Astrocyte of the spinal cord (primary cell): ENCODE data around the gene OTP.

Experiments
- DNase-seq: peaks from one replicate; pipeline ENCODE4 v3.0.0; 2011; ENCODE audit warnings: low read depth, low spot score
- H3K4me3 ChIP-seq: 2 replicates; pipeline ENCODE4 v1.5.1; 2011; ENCODE audit warnings: low read depth, mild to moderate bottlenecking, low read length, moderate library complexity
- CTCF ChIP-seq: IDR thresholded peaks from 2 replicates; pipeline ENCODE4 v1.5.1; 2012; ENCODE audit warnings: low read depth, mild to moderate bottlenecking, low read length, inconsistent platforms
- in situ Hi-C: cut with HindIII; loops from 2 replicates; pipeline ENCODE4 v1.10.0; 2017; ENCODE audit warnings: low sequenced_read_pairs

The OTP gene

DNA sequence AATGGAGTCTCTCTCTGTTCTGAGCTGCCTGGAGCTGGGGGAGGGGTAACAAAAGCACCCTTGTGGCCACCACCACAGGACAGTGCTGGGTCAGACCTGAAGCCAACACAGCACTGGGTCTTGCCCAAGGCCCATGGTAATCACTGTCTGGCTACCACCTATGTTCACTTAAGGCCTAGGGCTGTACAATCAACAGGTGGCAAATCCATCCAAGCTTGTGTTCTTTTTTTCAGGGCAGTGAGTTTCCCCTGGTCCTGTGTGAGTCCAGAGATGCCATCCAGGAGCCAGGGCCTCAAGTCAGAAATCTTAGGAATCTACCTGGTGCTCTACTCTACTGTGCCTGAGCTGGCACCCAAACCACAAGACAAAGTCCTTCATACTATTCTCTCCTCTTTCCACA lies 20.1 kb upstream of the OTP start:
- no peak overlapping the region for H3K4me3 ChIP-seq
- TF ChIP-seq CTCF = no peak
- DNase-seq = no peak
- in situ Hi-C loops = no loop called here

DNA sequence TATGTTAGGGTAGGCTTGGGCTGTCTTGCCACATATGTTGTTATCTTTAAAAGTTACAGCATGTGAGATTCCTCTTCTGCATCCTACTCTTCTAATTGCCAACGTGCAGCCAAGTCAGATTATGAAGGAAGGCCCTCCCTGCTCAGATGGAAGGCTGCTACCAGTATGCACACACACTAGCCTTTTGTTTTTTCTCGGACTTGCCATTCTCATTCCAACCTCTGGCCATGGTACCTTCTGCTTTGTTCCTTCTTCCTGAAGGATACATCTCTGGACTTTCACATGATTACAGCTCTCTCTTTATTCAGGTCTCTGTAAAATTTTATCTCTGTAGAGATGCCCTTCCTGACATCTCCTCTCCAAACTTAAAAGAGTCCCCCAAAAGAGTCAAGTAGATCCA lies 12.8 kb upstream of the OTP start:
- in situ Hi-C loops = no loop called here
- no peak overlapping the region for H3K4me3 ChIP-seq
- DNase-seq = no peak
- no peak for TF ChIP-seq CTCF

DNA sequence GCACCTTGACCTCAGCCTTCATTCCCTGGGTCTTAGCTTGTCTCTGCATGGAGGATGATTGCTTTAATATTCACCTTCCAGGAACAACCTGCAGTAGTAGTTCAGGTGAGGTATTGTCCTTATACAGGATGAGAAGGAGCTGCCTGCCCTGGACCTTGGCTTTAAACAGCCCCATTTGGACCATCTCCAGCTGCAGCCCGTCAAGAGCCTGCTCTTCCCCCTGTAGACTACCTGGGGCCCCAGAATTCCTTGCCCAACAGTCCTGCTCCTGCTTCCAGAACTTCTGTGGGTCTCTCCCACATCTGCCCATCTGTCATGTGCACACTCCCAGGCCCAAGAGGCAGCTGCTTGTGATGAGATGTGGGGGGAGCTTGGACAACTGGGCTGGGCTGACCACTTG lies 12.2 kb upstream of the OTP start:
- H3K4me3 ChIP-seq = no peak overlapping the region
- TF ChIP-seq CTCF = no peak
- in situ Hi-C loops = no loop called here
- DNase-seq = no peak

DNA sequence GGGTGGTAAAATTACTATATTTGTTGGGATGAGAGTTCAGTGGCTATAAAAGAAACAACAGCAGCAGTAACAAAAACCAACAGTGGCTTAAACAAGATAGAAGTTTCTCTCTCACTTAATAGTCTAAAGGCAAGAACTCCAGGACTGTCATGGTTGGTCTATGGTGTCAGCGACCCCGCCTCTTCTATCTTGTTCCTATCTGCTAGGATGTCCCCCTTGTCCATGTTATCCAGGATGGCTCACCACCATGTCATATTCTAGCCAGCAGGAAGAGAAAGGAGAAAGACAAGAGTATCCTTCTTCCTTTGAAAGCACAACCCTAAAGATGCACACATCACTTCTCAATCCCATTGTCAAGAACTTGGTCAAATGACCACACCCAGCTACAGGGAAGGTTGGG lies 11.3 kb upstream of the OTP start:
- DNase-seq = no peak
- in situ Hi-C loops = no loop called here
- no peak overlapping the region for H3K4me3 ChIP-seq
- no peak for TF ChIP-seq CTCF

- in situ Hi-C loops = no loop called here
- TF ChIP-seq CTCF = no peak
- no peak for DNase-seq
- no peak overlapping the region for H3K4me3 ChIP-seq
Observed at GRCh38 chr5:77645995-77646639, 7.6 kb upstream of the OTP start.

DNA sequence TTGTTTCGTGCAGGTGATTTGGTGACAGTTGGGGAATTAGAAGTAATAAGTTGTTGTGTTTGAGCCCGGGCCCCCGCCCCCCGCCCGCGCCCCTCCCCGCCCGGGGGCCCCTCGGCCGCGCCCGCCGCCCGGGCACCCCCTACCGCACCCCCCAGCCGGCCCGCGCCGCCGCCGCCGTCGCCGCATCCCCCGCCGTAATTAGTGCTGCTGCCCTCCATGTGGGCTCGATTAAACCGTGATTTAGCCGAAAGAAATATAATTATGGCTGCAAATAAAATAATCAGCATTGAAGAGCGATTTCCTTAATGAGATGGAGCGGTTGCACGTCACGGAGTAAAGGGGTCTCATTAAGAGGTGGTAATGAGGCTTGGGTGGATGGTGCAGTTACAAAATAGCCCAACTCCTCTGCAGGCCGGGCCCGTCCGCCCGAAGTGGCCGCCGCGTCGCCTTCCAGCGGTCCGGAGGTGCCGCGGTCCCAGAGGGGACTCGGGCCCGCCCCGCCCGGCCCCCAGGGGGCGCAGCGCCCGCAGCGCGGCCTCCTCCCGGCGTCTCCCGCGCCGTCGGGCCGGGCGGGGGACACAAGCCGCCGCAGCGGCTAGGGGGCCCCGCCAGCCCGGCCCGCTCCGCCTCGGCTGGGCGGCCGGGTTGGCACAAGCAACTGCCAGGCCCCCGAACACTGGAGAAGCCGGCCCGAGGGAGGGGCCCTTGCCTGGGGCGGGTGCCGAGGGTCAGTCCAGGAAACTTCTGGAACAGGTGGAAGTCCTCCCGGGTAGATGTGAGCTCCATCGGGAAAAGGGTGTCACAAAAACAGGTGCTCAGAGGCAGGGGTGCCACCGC lies 6.9 kb upstream of the OTP start:
- no peak overlapping the region for H3K4me3 ChIP-seq
- TF ChIP-seq CTCF = no peak
- in situ Hi-C loops = no loop called here
- no peak for DNase-seq
